Activated gamma-delta T cell (primary cell): ENCODE measurements around the gene RPS13.
"Not testable (repeated sequence)": the region's sequence is repeated elsewhere in the genome, so short reads cannot be mapped to it uniquely, and the experiment has no call there.

Source experiments
- DNase-seq: peaks from one replicate; lab custom pipeline; 2025; lab: John Stamatoyannopoulos, UW
- total RNA-seq, 2 donors: gene quantifications; one replicate each; lab custom pipeline; 2026; lab: John Stamatoyannopoulos, UW

The RPS13 gene
- total RNA-seq = 493 to 498 reads per million in 2 donors

DNA sequence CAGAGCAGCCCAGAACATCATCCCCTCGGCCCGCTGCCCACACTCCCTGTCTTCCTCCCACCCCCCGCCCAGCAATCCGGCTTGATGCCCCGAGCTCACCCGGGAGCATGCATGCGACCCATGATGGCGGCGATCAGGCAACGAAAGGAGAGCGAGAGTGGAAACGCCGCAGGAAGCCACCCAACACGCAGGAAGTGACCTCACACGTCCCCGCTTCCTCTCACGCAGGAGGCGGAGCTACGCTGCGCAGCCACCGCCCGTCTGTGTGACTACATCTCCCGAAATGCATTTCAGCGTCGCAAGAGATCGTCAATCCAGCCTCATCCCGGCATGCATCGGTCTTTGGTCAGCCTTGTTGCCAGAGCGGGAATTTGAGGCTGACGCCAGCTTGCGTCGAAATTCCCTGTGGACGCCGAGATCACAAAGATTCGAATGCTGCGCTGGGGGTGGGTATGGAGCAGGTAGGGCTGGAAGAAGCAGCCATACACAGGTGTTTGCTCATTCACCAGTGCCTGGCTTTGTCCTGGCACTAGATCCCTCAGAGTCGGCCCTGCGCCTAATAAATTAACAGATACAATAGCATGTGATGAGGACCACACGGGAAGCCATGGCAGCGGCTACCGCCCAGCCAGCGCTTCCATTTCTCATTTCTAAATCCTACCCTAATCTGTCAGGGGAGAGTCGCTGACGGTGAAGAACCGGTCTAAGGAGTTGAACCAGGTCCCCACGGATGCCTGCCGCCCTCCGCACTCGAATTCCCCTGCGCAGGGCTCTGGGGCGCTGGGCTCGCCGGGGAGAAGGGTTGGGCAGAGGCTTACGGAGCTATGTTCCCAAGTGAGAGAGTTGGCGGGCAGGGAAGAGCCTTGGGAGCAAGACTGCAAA is at the start of gene RPS13:
Gene RPS13 (minus strand): TSS at position 148 of the 882 bp plus-strand sequence. CDS start 26 bp downstream, at position 122.
- DNase-seq = peak; percentile 76

DNA sequence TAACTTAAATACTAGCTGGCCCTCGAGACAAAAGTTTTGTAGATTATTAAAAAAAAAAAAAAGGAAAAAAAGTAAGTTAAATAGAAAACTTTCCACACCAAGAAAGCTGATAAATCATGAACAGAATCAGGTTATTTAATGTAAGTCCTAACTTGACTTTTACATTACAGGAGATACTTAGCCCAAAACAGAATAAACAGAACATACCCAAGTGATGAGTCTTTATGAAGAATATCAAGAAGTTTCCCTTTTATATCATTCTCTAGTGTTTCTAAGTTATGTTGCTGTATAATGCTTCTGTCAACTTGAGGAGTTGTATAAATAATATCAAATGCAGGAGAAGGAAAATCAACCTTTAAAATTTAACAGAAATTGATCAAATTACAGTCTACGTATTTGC is 44.5 kb upstream of the RPS13 start:
- DNase-seq = no peak

DNA sequence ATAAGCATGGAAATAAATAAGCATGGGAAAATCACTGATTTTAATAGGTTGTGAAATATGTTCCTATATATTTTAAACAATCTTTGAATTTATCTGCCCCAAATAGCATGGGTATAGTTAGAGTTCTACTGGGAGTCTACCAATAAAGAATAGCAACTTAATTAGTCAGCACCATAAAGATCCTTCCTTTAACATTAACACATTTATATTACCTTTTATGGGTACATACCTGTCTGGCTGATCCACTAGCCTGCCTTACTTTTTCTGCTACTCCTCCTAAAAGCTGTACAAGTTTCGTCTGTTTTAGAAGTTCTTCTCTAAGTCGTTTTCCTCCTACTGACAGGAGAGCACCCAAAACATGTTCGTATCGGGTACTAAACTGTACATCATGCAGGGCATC is 39.8 kb upstream of the RPS13 start:
- no peak for DNase-seq

DNA sequence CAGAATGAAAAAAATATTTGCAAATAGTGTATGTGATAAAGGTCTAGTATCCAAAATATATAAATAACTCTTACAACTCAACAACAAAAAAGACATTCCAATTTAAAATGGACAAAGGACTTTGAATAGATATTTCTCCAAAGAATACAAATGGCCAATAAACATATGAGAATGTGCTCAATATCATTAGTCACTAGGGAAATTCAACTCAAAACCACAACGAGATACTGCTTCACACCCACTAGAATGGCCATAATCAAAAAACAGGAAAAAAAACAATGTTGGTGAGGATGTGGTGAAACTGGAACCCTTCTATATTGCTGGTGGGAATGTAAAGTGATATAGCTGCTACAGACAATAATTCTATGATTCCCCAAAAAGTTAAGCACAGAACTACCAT is 38.6 kb upstream of the RPS13 start:
- no peak for DNase-seq

DNA sequence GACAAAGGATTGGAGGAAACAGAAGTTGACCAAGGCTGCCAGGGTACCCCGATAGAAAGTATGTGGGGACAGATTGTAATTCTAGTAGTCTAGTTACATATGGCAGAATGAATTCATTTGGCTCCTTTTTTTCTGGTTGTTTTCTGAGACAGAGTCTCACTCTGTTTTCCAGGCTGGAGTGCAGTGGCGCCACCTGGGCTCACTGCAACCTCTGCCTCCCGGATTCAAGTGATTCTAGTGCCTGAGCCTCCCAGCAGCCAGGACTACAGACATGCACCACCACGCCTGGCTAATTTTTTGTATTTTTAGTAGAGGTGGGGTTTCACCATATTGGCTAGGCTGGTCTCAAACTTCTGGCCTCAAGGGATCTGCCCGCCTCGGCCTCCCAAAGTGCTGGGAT is 30.3 kb upstream of the RPS13 start:
- not testable (repeated sequence) for DNase-seq

DNA sequence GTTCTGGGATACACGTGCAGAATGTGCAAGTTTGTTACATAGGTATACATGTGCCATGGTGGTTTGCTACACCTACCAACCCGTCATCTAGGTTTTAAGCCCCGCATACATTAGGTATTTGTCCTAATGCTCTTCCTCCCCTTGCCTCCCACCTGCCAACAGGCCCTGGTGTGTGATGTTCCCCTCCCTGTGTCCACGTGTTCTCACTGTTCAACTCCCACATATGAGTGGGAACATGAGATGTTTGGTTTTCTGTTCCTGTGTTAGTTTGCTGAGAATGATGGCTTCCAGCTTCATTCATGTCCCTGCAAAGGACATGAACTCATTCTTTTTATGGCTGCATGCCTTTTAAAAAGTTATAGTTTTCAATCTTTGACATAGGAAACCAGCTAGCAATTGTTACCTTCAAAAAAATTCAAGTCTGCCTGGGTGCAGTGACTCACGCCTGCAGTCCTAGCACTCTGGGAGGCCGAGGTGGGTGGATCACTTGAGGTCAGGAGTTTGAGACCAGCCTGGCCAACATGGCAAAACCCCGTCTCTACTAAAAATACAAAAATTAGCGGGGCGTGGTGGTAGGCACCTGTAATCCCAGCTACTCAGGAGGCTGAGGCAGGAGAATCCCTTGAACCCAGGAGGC is 28.1 kb upstream of the RPS13 start:
- not testable (repeated sequence) for DNase-seq

DNA sequence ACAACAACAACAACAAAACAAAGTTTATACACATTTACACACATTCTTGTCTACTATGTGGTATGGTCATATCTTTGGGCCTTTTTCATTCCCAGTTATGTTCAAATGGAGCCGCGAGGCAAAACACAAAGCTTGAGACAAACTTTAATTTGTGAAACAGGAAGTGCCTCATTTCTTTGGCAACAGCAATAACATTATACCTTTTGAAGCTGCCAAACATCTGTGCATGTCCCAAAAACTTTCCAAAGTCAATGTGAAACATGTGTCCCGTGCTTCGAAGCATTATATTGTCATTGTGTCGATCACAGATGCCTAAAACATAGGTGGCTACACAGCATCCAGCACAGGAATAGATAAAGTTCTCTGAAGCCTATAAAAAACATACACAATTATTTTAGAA is 25.0 kb upstream of the RPS13 start:
- no peak for DNase-seq

DNA sequence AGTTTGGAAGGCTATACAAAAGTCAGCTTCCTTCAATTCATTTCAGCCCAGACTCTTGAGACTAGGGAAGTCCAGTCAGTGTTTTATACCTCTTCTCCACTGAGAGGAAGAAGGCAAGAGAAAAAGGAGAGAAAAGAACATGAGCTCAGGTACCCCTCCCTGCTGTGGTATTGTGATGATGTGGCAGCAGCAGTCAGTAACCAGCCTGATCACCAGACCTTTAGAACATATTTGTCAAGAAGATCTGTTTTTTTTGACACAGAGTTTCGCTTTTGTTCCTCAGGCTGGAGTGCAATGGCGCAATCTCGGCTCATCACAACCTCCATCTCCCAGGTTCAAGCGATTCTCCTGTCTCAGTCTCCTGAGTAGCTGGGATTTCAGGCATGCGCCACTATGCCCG is 21.2 kb upstream of the RPS13 start:
- no peak for DNase-seq

DNA sequence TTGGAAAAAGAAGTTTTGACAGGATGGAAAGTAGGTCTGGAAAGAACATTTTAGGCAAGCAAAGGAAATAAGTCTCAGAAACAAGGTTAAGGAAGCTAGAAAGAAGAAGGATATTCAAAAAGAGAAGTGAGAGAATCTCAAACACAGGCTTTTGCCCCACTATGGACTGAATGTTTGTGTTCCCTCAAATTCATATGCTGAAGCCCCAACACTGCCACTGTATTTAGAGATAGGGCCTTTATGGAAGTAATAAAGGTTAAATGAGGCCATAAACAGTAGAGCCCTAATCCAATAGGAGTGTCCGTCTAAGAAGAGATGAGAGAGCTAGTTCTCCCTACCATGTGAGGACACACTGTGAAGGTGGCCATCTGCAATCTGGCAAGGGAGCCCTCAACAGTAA is 20.6 kb upstream of the RPS13 start:
- no peak for DNase-seq

DNA sequence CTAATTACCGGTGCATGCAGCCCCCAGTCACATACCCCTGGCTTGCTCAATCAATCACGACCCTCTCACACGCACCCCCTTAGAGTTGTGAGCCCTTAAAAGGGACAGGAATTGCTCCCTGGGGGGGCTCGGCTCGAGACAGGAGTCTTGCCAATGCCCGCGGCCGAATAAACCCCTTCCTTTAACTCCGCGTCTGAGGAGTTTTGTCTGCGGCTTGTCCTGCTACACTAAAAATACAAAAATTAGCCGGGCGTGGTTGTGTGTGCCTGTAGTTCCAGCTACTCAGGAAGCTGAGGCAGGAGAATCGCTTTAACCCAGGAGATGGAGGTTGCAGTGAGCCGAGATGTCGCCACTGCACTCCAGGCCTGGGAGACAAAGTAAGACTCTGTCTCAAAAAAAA is 8.5 kb upstream of the RPS13 start:
- not testable (repeated sequence) for DNase-seq

DNA sequence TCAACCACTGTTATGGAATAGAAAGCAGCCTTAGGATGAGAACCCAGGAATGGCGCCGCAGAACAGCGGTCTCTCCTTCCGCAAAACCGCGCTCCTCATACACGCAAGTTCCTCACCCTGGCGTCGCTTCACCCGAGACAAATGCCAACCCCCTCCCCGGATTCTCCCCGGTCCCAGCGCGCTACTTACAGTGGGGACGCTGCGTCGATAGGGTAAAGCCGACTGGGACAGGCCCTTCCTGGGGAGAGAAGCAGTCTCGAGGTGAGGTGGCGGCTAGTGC is 287 bp downstream of the RPS13 start:
- no peak for DNase-seq

DNA sequence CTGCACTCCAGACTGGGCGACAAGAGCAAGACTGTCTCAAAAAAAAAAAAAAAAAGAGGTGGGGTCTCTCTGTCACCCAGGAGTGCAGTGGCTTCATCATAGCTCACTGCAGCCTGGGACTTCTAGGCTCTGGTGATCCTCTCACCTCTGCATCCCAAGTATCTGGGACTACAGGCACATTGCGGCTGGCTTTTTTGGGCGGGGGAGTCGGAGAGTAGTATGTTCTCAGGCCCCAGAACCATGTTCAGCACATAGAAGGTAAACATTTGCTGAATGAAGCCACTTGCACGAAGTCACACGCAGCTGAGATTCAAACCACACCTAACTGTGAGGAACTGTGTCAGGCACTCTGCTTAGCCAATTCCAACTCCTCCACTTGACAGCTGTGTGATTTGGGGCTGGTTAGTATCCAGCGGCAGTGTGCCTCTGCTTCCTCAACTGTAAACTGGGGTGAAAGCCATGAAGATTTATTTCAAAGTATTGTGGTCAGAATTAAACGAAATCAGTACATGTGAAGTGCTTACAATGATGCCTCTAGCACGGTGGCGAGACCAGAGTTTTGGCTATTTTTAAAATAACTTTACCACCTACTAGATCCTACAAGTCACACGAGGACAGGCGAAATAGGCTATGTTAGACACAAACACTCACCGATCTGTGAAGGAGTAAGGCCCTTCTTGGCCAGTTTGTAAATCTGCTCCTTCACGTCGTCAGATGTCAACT is 789 bp downstream of the RPS13 start:
- no peak for DNase-seq

DNA sequence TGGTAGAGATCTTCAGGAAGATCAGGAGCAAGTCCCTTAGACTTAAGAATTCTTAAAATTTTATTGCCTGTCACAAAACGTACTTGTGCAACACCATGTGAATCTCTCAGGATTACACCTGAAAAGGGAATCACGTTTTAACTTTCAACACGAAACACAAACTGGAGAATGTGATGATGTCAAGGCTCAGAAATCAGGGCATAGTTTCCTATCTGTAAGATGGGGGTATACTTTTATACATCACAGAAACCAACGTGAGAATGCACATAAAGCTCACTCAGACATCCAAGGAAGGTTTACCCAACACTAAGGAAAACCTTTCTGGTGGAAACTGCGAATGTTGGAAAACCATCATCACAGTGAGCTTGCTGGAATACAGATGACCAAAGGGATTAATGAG is 2.0 kb downstream of the RPS13 start:
- DNase-seq = no peak

DNA sequence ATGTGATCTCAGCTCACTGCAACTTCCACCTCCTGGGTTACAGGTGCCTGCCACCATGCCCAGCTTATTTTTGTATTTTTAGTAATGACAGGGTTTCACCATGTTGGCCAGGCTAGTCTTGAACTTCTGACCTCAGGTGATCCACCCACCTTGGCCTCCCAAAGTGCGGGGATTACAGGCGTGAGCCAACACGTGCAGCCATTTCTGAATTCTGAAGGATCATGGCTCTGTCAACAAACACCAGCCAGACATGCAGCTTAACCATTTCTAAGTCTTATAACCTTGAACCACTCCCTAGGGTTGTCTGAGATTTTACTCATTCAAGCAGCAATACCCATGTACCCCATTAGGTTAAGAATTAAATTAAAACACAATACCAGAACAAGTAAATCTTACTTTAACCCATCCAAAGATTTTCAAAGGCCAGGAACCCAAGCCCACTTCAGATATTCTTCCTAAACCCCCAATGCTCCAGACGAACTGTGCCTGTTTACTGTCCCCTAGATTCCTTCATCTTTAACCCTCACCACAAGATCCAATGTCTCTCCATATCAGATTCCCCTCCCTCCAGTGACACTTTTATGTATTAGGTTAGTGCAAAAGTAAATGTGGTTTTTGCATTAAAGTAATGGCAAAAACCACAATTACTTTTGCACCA is 4.0 kb downstream of the RPS13 start:
- DNase-seq = no peak

DNA sequence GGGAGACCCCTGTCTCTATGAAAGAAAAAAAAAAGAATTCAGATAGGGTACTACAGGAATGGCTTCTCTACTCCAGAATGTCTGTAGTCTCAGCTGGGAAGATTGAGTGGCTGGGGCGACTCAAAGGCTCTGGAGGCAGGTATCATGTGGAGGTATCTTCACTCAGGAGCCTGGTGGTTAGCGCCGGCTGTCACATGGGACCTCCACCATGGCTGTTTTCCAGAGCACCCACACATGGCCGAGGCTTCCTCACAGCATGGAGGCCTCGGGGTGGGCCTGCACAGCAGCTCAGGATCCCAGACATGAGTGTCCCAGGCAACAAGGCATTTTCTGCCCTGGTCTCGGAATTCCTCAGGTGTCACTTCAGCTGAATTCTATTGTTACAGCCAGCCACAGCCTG is 10.1 kb downstream of the RPS13 start:
- DNase-seq = no peak

DNA sequence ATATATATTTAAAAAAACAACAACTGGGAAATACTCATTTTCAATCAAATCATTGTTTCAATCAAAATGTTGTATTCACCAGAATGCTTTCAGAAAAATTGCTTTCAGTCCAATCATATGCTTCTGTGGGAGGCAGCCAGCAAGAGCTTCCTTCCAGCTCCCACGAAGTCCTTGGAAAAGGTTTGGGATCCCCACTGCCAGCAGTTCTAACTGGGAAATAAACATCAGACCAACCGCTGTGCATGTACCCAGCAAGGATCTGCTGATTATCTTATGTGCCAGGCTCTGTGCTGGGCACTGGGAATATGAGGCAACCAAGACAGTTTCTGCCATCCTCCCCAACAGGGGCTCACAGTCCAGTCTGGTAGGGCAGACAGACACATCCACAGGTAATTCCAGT is 10.8 kb downstream of the RPS13 start:
- no peak for DNase-seq

DNA sequence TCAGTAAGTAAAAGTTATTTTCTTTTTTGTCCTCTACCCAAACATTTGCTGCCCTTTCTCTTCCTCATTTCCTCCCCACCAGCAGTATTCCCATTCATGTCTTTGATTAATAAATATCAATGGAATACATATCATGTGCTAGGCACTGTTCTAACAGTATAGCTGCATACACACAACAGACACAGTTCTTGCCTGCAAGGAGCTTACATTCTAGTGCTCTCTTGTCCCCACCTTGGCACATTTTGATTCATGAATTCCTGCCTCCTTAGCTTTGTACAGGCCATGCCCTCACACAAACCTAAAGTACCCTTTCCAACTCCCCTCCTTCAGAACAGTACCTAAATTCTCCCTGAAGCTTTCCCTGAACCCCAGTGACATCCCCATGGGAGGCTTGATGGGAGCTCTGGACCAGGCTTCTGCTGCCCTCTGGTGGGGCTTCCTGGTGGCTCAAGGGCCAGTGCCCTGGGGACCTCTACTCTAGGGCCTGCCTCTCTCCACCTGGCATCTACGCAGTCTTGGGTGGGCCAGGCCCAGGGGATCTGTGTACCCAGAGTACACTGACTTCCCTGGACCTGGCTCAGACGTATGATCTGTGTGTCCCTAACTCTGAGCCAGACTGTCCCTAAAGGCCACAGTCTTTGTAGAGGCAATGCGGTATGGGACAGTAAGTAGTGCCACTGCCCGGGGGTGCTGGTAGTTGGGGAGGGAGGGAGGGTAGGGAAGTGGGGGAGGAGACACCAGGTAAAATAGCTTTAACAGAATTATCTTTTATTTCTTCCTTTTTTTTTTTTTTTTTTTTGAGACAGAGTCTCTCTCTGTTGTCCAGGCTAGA is 14.1 kb downstream of the RPS13 start:
- no peak for DNase-seq

DNA sequence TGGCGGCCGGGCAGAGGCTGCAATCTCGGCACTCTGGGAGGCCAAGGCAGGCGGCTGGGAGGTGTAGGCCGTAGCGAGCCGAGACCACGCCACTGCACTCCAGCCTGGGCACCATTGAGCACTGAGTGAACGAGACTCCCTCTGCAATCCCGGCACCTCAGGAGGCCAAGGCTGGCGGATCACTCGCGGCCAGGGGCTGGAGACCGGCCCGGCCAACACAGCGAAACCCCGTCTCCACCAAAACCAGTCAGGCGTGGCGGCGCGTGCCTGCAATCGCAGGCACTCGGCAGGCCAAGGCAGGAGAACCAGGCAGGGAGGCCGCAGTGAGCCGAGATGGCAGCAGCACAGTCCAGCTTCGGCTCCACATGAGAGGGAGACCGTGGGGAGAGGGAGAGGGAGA is 26.3 kb downstream of the RPS13 start:
- not testable (repeated sequence) for DNase-seq

DNA sequence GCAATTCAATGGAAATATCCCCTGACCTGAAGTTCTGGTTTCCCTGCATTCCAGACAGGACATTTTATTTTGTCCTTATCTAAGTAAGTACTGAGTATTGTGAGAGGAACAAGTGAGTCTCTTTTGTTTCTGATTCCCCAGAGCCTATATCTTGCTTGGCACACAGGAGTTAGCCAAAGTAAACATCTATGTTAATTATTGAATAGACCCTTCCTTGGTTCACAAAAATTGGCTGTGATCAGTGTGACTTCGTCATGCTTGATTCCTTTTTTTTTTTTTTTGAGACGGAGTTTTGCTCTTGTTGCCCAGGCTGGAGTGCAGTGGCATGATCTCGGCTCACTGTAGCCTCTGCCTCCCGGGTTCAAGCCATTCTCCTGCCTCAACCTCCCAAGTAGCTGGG is 29.0 kb downstream of the RPS13 start:
- DNase-seq = not testable (repeated sequence)

DNA sequence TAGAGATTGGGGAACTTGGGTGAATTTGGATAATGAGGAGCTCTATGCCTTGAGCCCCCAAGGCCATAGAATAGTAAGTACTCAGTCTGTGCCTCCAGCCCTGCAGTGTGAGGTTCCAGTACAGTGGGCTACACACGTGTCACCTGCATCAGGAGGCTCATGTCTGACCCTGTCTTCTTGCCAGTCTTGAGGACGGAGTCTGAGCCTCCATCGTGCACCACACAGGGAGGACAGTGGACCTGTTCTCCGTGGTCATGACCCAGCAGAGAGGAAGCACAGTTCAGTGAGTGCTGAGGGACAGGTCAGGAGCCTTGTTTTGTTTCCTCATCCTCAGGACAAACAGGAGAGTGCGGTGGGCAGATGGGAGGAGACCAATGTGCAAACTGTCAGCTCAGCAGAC is 30.8 kb downstream of the RPS13 start:
- no peak for DNase-seq
